G401.6 (cell line): Measurements from ENCODE around the gene KEAP1.
"Not testable (repeated sequence)": the region's sequence is repeated elsewhere in the genome, so short reads cannot be mapped to it uniquely, and the experiment has no call there.

Experiments used
- FAIRE-seq: peaks from 2 replicates; lab custom pipeline; 2012; peaks lifted over from hg19 to GRCh38; lab: Jason Lieb, UNC

The KEAP1 gene

DNA sequence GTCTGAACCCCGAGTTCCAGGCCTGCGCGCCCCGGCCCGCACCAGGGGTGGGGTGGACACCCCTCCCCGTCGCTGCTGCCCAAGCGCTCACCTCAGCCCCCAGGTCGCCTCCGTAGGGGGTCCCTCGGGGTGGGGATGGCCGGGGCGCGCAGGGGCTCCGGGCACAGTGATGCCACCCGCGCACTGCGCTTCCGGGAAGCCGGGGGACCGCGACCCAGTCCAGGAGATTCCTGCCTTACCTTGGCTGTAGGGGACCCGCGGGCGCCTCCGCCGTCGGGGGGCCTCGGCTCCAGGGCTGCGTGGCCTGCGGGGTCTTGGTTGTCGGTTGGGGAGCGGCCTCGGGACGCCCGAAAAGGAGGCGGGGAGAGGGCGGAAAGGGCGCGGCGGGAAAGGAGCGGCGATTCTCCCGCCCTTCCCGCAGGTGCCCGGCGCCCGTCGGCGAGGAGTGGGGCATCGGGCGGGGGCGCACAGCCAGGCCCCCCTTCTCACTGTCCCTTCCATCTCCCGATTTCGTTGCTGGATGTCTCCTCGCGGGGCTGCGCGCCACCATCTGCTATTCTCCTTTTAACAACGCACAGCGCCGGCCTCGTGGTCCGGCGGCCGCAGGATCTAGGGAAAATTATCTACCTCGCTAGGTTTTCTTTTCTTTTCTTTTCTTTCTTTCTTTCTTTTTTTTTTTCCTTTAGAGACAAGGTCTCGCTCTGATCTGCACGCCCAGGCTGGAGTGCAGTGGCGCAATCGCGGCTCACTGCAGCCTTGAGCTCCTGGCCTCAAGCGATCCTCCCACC is at the start of gene KEAP1:
Gene KEAP1, minus strand, starts transcription at position 355 of the 788 bp plus-strand sequence. CDS start 3,323 bp downstream, outside the sequence.
- no peak for FAIRE-seq

DNA sequence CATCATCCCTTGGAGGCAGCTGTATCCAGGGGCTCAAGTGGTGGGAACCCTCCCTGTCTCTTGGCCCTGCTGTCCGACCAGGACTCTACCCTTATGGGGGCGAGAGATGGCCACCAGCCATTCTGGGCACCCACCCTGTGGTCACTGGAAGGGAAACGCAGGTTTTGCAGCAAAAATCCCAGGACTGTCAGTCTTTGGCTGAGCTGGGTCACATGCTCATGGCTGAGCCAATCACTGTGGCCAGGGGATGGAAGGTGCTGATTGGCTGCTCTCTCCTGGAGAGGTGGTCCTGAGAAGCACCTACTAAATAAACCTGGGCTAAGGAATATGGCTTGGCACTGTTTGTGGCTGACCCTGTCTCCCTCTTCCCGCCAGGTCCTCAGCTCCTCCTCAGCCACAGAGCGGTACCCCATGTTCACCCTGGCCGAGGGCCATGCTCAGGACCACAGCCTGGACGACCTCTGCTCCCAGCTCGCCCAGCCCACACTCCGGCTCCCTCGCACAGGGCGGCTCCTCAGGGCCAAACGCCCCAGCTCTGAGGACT is 49.4 kb upstream of the KEAP1 start:
- FAIRE-seq: peak; percentile 59

DNA sequence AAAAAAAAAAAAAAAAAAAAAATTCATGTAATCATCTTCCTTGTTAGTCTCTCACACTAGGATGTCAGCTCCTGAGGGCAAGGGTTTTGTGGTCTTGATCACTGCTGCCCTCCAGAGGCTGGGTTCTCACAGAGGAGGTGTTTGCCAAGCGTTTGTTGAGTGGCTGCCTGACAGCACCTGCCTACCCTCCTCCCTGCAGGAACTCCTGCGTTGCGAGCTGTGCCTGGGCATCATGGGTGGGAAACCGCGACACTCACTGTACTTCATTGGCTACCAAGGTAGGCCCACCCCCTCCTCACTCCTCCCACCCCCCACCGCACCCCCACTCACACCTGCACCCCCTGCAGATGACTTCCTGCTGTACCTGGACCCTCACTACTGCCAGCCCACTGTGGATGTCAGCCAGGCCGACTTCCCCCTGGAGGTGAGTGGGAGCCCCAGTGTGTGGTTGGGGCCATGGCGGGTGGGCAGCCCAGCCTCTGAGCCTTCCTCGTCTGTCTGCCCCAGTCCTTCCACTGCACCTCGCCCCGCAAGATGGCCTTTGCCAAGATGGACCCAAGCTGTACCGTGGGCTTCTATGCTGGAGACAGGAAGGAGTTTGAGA is 48.6 kb upstream of the KEAP1 start:
- no peak for FAIRE-seq

DNA sequence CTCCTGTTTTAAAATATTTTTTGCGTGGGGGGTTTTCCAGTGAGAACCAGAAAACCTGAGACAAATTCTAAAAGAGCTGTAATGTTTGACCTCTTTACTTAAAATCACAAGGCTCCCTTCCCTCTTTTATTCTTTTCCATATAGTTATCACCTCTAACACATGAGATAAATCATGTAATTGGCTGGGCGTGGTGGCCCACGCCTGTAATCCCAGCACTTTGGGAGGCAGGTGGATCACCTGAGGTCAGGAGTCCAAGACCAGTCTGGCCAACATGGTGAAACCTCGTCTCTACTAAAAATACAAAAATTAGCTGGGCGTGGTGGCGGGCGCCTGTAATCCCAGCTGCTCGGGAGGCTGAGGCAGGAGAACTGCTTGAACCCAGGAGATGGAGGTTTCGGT is 47.9 kb upstream of the KEAP1 start:
- FAIRE-seq: not testable (repeated sequence)

DNA sequence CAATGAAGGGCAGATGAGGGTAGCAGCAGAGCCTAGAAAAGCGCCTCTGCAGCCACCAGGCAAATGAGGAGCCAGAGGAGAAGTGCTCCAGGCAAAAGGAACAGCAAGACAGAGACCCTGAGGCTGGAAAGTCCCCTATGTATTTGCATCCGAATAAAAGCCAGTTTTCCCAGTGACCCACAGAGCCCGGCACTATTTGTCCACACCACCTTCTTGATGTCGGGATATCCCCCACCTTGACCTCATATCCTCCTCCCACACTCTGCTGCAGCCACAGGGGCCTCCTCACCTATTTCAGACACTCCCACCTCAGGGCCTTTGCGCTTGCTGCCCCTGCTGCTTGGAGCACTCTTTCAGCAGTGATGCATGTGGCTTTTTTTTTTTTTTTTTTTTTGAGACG is 47.2 kb upstream of the KEAP1 start:
- no peak for FAIRE-seq

DNA sequence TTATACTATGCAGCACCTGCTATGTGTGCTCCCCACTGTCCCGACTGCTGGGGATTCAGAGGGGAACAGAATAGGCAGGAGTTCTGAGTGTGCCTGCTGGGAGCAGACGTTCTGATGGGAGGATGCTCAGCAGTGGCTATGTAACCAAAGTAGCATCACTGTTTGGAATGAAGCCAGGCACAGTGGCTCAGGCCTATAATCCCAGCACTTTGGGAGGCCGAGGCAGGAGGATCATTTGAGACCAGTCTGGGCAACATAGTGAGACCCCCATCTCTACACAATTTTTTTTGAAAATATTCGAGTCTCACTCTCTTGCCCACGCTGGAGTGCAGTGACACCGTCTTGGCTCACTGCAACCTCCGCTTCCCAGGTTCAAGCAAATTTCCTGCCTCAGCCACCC is 46.6 kb upstream of the KEAP1 start:
- FAIRE-seq: no peak

DNA sequence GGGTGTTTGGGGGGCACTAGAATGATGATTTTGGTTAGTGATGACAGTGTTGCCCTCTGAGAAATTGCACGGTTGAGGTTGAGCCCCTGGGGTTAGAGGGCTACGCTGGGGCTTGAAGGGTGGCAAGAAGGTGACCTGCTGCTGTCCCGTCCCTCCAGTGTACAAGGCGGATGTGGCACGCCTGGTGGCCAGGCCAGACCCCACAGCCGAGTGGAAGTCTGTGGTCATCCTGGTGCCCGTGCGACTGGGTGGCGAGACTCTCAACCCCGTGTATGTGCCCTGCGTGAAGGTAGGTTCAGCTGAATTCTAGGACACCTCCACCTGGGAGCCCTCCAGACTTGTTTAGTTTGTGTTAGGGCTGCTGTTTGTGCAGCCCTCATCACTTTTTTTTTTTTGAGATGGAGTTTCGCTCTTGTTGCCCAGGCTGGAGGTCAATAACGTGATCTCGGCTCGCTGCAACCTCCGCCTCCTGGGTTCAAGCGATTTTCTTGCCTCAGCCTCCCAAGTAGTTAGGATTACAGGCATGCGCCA is 45.7 kb upstream of the KEAP1 start:
- FAIRE-seq: no peak

DNA sequence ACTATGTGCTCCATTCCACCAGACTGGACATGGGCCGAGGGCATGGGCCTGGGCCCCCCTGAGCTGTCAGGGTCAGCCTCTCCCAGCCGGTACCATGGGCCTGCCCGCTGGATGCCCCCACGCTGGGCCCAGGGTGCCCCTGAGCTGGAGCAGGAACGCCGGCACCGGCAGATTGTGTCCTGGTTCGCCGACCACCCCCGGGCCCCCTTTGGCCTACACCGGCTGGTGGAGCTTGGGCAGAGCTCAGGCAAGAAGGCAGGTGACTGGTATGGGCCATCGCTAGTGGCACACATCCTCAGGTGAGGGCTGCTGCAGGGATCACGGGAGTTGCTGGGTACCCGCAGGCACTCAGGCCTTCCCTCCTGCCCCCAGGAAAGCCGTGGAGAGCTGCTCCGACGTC is 43.7 kb upstream of the KEAP1 start:
- no peak for FAIRE-seq

DNA sequence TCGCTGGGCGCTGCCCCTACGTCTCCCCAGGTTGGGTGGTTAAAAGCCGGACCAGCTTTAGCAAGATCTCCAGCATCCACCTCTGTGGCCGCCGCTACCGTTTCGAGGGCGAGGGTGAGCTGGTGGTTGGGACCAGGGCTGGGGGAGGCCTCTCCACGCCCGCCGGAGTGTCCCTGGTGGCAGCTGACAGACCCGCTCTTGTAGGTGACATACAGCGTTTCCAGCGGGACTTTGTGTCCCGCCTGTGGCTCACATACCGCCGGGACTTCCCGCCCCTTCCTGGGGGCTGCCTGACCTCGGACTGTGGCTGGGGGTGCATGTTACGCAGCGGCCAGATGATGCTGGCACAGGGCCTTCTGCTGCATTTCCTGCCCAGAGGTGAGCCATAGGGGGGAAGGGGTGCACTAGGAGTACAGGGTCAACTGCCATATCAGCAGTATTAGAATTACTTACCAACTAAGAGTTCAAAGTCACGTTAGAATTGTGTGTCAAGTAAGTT is 41.6 kb upstream of the KEAP1 start:
- no peak for FAIRE-seq

DNA sequence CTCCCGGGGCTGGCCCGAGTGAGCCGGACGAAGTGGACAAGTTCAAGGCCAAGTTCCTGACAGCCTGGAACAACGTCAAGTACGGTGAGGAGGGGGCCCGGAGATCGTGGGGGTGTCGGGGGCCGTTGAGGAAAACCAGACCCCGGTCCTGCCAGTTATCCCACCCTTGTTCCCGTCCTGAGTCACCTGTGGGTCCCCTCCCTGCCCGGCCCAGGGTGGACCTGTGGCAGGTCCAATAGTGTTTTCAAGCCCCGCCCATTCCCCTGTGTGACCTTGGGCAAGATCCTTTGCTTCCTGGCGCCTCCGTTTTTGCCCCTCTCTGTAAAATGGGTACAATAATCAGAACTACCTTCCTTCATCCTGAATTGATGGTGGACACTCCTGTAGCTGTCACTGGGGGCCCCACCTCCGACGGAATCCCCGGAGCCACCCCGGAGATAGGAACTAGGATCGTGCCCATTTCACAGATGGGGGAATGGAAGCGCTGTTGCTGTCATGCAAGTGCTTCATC is 41.1 kb upstream of the KEAP1 start:
- no peak for FAIRE-seq

DNA sequence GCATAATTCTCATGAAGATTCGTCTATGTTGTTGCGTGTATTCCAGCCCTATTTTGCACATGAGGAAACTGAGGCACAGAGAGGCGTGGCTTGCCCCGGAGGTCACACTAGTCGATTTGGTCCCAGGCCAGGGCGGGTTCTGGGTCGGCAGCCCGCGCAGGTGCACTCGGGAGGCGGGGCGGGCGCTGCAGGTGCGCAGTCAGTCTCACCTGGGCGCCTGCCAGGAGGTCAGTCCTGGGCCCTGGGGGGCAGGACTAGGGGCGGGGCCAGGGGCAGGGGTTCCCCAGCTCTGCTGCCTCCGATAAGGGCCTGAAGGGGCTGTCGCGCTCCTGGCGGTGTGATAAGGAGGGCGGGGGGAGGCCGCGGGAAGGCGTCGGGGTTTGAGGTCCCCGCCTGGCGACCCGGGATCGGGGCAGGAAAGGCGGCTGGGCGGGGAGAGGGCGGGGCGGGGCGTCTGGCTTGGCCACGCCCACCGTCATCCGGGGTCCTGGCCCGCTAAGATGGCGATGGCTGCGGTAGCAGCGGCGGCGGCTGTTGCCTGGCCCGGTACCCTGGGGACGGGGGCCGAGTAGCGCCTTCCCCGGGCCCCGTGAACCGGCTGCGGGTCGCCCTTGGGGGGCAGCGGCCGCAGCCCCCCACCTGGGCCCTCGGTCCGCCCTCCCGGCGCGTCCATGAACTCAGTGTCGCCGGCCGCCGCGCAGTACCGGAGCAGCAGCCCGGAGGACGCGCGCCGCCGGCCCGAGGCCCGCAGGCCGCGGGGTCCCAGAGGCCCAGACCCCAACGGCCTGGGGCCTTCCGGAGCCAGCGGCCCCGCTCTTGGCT is 40.5 kb upstream of the KEAP1 start, which contains the start of gene ATG4D:
Gene ATG4D, plus strand, starts transcription at position 485 of the 822 bp plus-strand sequence. Its CDS starts 187 bp downstream, at position 672.
- FAIRE-seq: no peak

DNA sequence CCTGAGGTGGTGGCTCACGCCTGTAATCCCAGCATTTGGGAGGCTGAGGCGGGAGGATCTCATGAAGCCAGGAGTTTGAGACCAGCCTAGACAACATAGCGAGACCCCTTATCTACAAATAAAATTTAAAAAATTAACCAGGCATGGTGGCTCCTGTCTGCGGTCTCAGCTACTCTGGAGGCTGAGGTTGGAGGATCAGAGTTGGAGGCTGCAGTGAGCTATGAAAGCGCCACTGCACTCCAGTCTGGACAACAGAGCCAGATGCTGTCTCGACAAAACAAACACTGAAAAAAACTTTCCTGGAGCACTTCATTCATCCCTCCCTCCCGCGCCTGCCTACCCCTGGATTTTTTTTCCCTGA is 39.9 kb upstream of the KEAP1 start:
- FAIRE-seq: no peak

DNA sequence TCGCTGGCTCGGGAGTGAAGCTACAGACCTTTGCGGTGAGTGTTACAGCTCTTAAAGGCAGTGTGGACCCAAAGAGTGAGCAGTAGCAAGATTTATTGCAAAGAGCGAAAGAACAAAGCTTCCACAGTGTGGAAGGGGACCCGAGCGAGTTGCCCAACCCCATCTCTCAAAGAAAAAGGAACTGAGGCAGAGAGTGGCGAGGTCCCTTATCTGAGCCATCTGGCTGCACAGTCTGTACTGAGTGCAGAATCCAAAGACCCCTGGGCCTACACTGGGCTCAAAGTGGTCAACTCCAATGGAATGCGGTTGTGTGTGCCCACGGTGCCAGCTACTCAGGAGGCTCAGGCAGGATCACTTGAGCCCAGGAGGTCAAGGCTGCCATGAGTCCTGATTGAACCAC is 35.9 kb upstream of the KEAP1 start:
- FAIRE-seq: not testable (repeated sequence)

DNA sequence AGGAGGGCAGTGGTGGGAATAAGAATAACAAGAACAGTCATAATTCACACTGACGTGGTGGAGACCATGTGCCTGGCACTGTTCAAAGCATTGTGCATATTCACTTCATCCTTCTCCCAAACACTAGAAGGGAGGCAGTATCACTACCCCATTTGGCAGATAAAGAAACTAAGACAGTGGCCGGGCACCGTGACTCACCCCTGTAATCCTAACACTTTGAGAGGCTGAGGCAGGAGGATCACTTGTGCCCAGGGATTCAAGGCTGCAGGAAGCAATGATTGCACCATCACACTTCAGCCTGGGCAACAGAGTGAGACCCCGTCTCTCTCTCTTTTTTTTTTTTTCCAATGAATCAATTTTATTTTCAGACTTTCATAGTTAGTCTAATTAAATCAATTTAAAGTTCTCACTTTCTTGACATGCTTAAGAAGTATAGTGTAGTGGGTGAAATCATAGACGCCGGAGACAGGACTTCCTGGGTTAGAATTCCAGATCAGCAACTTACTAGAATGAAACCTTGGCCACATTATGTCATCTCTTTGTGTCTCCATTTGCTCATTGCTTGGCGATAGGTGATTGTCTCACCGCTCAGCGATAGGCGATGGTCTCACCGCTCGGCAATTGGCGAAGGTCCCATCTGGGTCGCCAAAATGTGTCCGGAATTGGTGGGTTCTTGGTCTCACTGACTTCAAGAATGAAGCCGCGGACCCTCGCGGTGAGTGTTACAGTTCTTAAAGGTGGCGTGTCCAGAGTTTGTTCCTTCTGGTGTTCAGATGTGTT is 35.2 kb upstream of the KEAP1 start:
- FAIRE-seq: no peak

DNA sequence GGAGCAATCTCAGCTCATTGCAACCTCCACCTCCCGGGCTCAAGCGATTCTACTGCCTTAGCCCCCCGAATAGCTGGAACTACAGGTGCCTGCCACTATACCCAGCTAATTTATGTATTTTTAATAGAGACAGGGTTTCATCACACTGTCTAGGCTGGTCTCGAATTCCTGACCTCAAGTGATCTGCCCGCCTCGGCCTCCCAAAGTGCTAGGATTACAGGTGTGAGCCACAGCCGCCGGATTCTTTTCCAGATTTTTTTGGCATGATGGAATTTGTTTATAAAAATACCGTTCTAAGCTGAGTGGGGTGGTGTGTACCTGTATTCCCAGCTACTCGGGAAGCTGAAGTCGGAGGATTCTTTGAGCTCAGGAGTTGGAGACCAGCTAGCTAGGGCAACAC is 34.5 kb upstream of the KEAP1 start:
- FAIRE-seq: no peak

DNA sequence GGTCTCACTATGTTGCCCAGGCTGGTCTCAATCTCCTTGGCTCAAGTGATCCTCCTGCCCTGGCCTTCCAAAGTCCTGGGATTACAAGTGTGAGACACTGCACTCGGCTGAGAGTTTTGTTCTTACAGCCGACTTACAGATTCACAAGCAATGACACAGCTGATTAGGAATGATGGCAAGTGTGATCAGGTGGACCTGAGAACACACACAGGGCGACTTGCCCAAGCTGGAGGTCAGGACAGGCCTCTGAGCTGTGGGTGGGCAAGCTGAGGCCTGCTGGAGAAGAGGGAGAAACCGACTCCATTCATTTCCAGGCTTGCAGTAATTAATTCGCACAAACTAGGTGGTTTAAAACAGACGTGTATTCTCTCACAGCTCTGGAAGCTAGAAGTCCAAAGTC is 32.5 kb upstream of the KEAP1 start:
- FAIRE-seq: no peak

DNA sequence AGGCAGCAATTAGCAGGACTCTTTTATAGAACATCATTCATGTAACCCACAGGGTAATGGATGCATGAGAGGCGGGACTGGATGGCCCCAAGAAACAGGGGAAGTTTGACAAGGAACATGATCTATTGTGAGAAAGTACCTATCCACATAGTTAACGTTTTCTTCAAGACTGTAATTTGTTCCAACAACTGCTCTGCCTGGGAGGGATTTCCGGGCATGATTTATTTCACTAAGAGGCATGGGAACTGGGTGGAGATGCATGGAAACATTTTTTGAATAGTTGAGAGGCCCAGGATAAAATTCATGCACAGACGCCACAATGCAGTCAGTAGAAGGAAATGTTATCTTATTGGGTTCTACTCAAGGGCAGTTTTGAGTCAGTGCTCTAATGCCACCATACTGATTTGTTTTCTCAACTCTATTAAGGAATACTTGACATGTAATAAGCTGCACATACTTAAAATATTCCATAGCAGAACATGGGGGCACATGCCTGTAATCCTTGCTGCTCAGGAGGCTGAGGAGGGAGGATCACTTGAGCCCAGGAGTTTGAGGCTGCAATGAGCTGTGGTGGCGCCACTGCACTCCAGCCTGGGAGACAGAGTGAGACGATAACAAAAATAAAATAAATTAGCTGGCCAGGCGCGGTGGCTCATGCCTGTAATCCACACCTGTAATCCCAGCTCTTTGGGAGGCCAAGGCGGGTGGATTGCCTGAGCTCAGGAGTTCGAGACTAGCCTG is 30.7 kb upstream of the KEAP1 start:
- no peak for FAIRE-seq

DNA sequence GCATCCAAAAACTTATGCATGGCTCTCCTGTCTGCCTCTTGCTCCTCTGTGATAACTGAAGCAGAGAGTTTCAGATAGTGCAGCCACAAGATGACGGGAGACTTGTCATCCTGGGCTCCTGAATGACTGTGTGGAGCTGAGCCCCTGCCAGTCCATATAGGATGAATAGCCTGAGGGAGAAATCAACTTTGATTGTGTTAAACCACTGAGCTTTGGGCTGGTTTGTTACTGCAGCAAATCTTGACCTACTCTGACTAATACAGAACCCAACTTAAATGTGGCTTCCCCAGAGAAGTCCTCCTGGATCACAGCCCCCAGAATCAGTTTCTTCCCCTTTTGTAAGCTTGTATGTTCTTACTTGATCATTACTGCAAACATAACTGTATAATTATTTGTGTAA is 29.3 kb upstream of the KEAP1 start:
- FAIRE-seq: no peak

DNA sequence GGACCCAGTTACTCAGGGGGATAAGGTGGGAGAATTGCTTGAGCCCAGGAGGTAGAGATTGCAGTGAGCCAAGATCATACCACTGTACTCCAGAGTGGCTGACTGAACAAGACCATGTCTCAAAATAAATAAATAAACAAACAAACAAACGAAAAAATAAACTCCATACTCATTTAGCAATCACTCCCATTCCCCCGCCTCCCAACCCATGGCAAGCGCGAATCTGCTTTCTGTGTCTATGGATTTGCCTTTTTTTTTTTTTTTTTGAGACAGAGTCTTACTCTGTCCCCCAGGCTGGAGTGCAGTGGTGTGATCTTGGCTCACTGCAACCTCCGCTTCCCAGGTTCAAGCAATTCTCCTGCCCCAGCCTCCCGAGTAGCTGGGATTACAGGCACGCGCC is 23.7 kb upstream of the KEAP1 start:
- FAIRE-seq: not testable (repeated sequence)

DNA sequence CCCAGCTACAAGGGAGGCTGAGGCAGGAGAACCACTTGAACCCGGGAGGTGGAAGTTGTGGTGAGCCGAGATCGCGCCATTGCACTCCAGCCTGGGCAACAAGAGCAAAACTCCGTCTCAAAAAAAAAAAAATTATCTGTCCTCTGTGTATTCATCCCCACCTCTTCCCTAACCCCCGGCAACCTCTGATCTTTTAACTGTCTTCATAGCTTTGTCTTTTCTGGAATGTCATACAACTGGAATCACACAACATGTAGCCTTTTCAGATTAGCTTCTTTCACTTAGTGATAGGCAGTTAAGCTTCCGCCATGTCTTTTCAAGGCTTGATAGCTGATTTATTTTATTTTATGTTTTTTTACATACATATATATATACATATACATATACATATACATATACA is 22.5 kb upstream of the KEAP1 start:
- no peak for FAIRE-seq
